Activated CD8-positive, alpha-beta memory T cell treated with anti-CD3 and anti-CD28 coated beads for 36 hours (primary cell): ENCODE measurements around the gene KIAA1191. TPM values are rescaled to one million over a fixed set of nuclear protein-coding genes. Genes with fewer than 3 reads are reported as not detected.

Source experiments
- CTCF ChIA-PET: fragments of 350-600 bp; sonication (Branson Sonifier 250); formaldehyde crosslinking; loops from one replicate; lab custom pipeline; 2021; ENCODE audit warnings: antibody characterized with exemption; lab: Charles Lee
- POLR2A ChIA-PET: fragments of 350-600 bp; sonication (Branson Sonifier 250); formaldehyde crosslinking; loops from one replicate; lab custom pipeline; 2021; ENCODE audit warnings: antibody characterized with exemption; lab: Charles Lee
- total RNA-seq, 2 experiments: library from RNA; stranded (reverse); gene quantifications; one replicate each; pipeline ENCODE4 v1.2.3, GENCODE V29; 2021

KIAA1191 gene
- total RNA-seq, 2 experiments from 2014 or later, result 39.1 to 39.4 TPM

GRCh38 chr5:176373100-176373818 is 11.7 kb upstream of the KIAA1191 start:
- ChIA-PET CTCF (no interaction called here), POLR2A (no interaction called here)

GRCh38 chr5:176371621-176372539 is 10.3 kb upstream of the KIAA1191 start:
- POLR2A ChIA-PET, result no interaction called here

GRCh38 chr5:176369934-176370711 is 8.6 kb upstream of the KIAA1191 start:
- CTCF ChIA-PET, result no interaction called here
- POLR2A ChIA-PET, result no interaction called here

More at GRCh38 chr5:176371621-176372539, 10.3 kb upstream of the KIAA1191 start:
- CTCF ChIA-PET, result interaction anchor here (1.4 kb wide), 1 partner anchor 11 kb away, joined by 3 read pairs; no protein-coding TSS in a partner anchor

GRCh38 chr5:176368726-176369125 is 7.2 kb upstream of the KIAA1191 start:
- ChIA-PET POLR2A (no interaction called here), CTCF (no interaction called here)

GRCh38 chr5:176366232-176366894 is 4.8 kb upstream of the KIAA1191 start:
- ChIA-PET CTCF (no interaction called here), POLR2A (interaction anchor here (1.0 to 1.2 kb wide), 3 partner anchors 14 to 23 kb away, joined by 4 to 11 read pairs (median 4); partner anchors contain the start of gene HIGD2A)

- CTCF ChIA-PET, result no interaction called here
- POLR2A ChIA-PET, result interaction anchor here (1.0 to 1.1 kb wide), 2 partner anchors 20 to 24 kb away, joined by 4 read pairs; partner anchors contain the start of gene HIGD2A
These were observed 4.0 kb upstream of the KIAA1191 start, which contains the start of gene ARL10 for GRCh38 chr5:176365351-176366231. TSS of gene ARL10 (plus strand) at chr5:176365487. CDS start at chr5:176365564, 77 bp downstream.

GRCh38 chr5:176364765-176365350 is 3.3 kb upstream of the KIAA1191 start:
- POLR2A ChIA-PET, result no interaction called here
- CTCF ChIA-PET, result no interaction called here

- ChIA-PET CTCF (interaction anchor here (1.0 kb wide), 2 partner anchors 86 to 299 kb away, joined by 3 read pairs; no protein-coding TSS in a partner anchor), POLR2A (interaction anchor here (1.0 to 3.7 kb wide), 2 partner anchors 26 to 86 kb away, joined by 4 to 12 read pairs; partner anchors contain the start of genes FAF2, HIGD2A and NOP16)
These were observed 598 bp upstream of the KIAA1191 start for GRCh38 chr5:176362233-176362490.

- ChIA-PET POLR2A (interaction anchor here (0.6 to 3.7 kb wide), 3 partner anchors 25 to 108 kb away, joined by 3 to 12 read pairs (median 5); partner anchors contain the start of genes HIGD2A and NOP16), CTCF (interaction anchor here (1.2 kb wide), 1 partner anchor 11 kb away, joined by 3 read pairs; no protein-coding TSS in a partner anchor)
These were observed 599 bp downstream of the KIAA1191 start for GRCh38 chr5:176360894-176361436.

- CTCF ChIA-PET, result no interaction called here
These were observed 1.9 kb downstream of the KIAA1191 start for GRCh38 chr5:176359658-176360057.

GRCh38 chr5:176356179-176356566 is 5.4 kb downstream of the KIAA1191 start:
- ChIA-PET POLR2A (no interaction called here), CTCF (no interaction called here)

More at GRCh38 chr5:176359658-176360057, 1.9 kb downstream of the KIAA1191 start:
- POLR2A ChIA-PET, result interaction anchor here (0.6 to 3.7 kb wide), 3 partner anchors 29 to 615 kb away, joined by 4 to 12 read pairs (median 4); partner anchors contain the start of genes HIGD2A and NOP16

GRCh38 chr5:176355400-176356178 is 6.0 kb downstream of the KIAA1191 start:
- ChIA-PET CTCF (no interaction called here), POLR2A (no interaction called here)

GRCh38 chr5:176353533-176353932 is 8.0 kb downstream of the KIAA1191 start:
- CTCF ChIA-PET, result no interaction called here
- POLR2A ChIA-PET, result no interaction called here

GRCh38 chr5:176352116-176352878 is 9.3 kb downstream of the KIAA1191 start:
- ChIA-PET POLR2A (no interaction called here), CTCF (no interaction called here)

GRCh38 chr5:176350416-176350815 is 11.1 kb downstream of the KIAA1191 start:
- ChIA-PET CTCF (no interaction called here), POLR2A (no interaction called here)
